GM18861 (cell line): Measurements from ENCODE around the gene SPARC.
"Not testable (repeated sequence)": the region's sequence is repeated elsewhere in the genome, so short reads cannot be mapped to it uniquely, and the experiment has no call there.

Source experiments
- ATAC-seq: cut with Tn5 transposase; IDR thresholded peaks from one replicate; pipeline ENCODE4 v1.9.1; 2021; ENCODE audit not compliant: unreplicated experiment

Gene SPARC, protein sequence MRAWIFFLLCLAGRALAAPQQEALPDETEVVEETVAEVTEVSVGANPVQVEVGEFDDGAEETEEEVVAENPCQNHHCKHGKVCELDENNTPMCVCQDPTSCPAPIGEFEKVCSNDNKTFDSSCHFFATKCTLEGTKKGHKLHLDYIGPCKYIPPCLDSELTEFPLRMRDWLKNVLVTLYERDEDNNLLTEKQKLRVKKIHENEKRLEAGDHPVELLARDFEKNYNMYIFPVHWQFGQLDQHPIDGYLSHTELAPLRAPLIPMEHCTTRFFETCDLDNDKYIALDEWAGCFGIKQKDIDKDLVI

DNA sequence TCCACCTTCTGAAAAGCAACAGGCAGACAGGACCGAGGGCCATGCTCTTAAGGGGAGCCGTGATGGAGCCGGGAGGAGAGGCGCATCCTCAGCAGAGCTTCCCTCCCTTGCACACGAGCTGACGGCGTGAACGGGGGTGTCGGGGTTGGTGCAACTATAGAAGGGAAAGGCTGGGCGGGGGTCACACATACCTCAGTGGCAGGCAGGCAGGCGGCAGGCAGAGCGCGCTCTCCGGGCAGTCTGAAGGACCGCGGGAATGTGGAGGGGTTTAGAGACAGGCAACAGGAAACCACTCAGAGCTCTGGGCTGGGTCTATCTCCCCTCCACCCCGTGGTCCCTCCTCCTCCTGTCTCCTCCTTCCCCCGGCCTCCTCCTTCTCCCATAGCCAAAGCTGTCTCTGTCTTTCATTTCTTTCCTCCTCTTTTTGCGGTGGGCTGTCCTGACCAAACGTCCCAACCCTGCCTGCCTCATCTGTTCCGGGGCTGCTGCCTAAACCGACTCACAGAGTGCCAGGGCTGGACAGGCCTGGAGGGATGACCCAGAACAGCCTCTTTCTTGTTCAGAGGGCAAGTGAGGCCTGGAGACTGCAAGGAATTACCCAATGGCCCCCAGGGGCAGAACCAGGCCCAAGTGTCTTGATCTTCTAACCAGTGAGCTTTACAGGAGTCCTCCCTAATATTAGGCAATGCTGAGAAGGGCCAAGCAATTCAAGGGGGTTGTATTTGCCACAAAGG, at the start of gene SPARC:
TSS of gene SPARC (minus strand) at position 242 of the 734 bp plus-strand sequence. CDS start 10,727 bp downstream, outside the sequence.
- ATAC-seq: no peak

DNA sequence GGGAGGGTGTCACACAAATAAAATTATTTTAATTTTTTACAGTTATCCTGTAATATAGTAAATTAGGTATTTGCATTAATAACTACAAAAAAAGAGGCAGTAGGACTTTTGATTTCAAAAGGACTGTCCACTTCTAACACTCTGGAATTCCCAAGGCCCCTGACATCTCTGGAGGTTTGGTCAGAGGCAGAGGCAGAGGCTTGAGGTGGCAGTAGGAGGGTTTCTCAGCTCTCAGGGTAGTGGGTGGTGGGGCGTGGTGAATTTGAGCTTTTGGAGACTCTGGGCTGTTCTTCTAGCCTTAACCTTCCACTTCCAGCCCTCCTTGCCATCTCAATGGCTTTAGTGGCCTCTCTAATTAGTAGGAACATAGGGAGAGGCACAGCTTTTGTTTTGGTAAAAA, 48.9 kb upstream of the SPARC start:
- ATAC-seq: no peak

DNA sequence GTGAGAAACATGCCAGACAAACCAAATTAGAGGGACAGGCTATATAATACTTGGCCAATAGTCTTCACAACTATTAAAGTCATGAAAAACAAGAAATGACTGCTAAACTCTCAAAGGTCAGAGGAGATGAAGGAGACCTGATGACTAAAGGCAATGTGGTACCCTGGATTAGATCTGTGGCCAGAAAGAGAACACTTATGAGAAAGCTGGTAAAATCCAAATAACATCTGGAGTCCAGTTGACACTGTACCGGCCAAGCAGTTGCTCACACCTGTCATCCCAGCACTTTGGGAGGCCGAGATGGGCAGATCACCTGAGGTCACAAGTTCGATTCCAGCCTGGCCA, 47.3 kb upstream of the SPARC start:
- no peak for ATAC-seq

DNA sequence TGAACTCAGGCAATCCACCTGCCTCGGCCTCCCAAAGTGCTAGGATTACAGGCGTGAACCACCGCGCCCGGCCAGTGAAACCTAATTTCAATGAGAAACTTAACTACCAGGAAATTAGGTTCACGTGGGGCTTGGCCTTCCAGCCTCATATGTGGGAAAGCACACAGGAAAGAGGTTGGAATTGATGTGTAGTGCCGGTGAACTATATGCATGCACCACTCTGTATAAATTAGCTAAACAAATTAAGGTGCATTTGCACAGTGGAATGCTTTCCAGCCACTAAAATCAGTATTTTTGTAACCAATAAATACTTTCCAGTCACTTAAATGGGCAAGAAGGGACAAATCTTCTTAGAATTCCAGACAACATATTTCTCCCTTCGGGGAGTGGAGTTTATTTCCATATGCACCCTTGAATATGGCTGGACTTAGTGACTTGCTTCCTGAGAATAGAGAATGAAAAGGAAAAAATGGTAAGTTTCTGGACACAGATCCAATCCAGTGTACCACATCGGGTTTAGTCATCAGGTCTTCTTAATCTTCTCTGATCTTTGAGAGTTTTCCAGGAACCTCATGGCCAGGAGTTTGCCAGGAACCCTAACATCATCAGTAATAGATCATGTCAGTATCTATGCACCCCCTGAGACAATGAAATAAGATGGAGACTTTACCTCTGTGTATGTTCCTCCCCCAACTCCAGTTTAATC, 46.8 kb upstream of the SPARC start:
- no peak for ATAC-seq

DNA sequence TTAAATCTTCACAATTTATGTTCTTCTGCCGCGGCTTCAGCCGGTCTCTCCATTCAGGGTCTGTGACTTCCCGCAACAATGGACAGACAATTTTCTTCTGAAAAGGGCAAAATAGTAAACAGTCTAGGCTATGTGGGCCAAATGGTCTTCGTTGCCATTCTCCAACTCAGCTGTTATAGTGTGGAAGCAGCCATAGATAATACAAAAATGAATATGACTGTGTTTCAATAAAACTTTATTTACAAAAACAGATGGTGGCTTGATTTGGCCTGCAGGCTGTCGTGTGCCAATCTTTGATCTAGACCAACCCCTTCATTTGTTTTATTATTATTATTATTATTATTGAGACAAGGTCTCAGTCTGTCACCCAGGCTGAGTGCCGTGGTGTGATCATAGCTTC, 43.7 kb upstream of the SPARC start:
- ATAC-seq: no peak

DNA sequence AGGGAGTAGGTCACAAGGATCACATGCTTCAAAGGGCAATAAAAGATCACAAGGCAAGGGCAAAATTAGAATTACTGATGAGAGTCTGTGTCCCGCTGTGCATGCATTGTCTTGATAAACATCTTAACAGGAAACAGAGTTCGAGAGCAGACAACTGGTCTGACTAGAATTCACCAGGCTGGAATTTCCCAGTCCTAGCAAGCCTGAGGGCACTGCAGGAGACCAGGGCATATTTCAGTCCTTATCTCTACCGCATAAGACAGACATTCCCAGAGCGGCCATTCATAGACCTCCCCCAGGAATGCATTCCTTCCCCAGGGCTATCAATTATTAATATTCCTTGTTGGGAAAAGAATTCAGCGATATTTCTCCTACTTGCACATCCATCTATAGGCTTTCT, 42.9 kb upstream of the SPARC start:
- ATAC-seq: not testable (repeated sequence)

DNA sequence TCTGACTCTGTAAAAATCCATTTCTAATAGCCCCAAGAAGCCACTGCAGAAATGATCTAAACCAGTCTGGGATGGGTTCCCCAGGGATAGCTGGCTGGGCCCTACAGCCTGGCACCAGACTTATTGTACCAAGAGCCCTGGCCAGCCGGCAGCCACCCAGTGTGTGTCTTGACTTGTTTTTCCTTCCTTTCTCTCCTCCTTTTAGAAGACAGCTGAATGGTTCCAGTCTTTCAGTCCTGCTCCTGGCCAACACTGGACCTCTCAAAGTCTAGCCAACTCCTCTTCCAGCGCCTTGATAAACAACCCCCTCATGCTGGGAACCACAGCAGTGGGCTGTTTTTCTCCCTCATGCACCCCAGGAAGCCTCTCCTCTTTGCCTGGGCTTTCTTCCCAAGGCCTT, 37.6 kb upstream of the SPARC start:
- ATAC-seq: no peak

DNA sequence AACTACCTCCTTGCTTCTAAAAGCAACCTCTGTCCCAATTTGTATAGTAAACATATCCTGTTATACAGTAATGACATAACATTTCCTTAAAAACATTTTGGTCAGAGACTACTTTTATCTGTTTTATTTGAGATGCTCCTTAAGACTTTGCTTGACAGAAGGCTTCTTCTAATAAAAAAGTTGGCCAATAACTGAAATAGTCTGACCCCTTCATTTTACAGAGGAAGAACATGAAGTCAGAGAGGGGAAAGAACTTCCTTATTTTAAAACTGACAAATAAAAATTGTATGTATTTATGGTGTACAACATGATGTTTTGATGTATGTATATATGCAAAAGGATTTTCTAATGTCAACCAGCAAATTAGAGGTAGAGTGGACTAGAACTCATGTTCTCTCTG, 35.8 kb upstream of the SPARC start:
- no peak for ATAC-seq

DNA sequence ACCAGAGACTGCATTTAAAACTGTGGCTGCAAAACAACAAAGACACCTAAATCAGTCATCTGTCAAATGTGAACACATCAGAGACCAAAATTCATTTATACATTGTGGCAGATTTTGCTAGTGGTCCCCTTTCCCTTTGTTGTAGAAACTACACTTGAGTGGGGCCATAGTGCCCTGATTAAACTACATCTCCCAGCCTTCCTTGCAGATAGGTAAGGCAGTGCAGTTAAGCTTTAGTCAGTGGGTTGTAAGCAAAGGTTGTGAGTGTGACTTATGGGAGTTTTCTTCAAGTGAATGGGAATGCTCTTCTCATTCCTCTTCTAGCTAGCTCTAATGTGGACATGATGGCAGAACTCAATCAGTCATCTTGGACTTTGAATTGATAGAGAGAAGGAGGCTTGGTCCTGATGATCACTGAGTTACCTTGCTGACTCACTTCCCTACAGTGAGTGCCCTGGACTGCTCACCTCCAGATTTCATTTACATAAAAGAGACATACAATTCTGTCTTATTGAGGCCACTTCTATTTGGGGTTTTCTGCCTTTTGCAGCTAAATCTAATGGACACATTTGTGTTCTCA, 35.2 kb upstream of the SPARC start:
- no peak for ATAC-seq

DNA sequence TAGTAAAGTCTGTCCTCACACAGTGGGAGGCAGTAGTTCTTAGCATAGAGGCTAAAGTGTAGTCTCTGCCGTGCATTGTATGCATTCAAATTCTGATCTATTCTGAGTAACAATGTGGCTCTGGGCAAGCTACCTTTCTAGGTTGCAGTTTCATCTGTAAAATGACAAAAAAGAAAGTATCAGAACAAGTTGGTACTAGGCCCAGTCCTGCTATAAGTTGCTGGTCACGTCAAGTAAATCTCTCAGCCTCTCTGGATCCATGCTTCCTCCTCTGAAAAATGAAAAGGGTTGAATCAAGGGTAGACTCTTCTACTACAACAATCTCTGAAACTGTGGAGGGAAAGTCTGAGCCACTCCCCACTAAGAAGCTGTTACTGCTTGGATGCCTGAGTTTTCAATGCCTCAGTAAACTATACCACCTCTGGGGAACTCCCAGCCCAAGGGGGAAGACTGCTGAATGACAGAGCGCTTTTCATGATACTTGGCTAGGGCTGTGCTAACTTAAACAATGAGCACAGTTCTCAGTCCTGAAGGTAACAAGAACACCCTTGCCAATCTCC, 34.5 kb upstream of the SPARC start:
- ATAC-seq: peak; percentile 78

DNA sequence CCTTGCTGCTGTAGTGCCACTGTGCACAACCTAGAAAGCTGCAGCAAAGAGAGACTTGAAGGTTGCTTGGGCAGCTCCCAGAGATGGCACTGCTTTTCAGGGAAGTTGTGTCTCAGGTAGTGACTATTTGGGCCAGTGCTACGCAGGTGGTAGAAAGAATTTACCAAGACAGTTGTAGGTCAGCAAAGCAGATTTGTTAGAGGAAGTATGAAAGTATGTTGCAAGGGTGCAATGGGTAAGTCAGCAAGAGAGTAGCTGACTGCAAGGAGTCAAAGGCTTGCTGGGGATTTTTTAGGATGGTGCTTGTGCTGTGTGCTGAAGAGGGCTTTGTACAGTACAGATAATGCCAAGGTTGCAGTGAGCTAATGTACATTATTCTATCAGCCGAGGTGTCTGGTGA, 33.5 kb upstream of the SPARC start:
- no peak for ATAC-seq

DNA sequence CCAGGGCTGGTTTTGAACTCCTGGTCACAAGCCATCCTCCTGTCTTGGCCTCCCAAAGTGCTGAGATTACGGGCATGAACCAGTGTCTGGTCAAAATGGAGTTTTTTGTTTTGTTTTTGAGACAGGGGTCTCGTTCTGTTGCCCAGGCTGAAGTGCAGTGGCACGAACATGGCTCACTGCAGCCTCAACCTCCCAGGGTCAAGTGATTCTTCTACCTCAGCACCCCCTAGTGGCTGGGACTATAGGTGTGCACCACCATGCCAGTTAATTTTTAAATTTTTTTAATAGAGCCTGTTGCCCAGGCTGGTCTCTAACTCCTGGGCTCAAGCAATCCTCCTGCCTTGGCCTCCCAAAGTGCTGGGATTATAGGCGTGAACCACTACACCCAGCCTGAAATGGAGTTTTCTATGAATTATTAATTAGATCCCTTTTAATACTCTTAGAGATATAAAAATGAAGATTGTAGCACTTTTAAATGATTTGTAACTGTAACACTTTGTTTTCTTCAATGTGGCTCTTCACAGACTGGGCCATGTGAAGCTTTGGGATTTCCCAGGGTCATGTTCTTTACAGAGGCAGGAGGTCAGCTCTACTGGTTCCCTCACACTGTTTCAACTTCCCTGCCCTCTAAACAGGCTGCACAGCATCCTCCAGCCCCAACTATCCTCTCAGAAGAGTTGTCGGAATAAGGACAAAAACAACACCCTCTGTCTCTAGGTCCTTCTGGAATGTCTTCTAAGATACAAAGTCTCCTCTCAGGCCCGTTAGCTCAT, 32.7 kb upstream of the SPARC start:
- no peak for ATAC-seq

DNA sequence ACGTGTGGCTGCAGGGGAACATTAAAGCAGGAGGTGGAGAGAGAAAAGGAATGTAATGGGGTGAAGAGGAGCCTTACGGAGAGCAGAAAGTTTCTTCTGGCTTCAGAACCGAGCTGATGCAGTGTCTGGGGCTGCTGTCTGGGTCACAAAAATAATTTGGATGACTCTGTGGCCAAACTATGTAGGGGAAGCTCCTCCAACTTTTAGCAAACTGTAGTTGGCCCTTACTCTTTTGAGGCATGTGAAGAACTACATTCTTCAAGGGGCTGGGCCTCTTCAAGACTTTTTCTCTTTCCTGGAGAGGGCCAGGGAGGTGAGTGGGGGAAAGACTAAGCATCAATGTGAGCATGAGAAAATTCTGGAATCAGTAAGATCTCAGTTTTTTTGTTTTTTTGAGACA, 31.9 kb upstream of the SPARC start:
- no peak for ATAC-seq

DNA sequence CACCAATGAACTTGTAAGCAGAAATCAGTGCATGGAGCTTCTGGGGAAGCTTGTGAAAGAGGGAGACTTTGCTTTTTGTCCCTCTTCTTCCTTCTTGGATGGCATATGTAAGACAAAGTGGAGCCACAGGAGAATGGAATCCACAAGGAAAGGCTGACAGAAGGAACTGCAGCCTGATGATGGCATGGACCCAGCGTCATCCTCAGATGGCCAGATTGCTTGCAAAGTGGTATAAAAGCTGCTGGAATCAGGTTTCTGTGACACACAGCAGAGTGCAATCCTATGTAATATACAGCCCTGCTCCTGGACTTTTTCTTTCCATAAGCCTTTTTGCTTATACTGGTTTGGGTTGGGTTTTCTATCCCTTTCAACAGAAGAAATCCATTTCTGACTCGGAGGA, 31.4 kb upstream of the SPARC start:
- ATAC-seq: no peak

DNA sequence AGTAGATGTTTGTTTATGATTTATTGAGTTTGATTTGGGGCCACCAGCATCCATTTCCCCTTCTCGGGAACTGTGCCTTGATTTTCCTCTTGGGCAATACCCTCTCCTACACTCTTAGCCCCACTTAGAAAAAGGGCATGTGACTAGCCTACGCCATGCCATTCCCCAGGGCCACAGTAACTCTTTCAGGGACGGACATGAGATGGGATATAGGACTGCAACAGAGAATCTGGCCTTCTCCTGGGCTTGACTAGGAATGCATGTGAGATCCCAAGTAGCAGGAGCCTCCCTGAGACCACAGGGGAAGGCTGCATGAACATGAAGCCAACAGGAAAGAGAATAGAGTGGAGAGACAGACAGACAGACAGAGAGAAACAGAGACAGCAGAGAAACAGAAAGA, 30.7 kb upstream of the SPARC start:
- ATAC-seq: no peak

DNA sequence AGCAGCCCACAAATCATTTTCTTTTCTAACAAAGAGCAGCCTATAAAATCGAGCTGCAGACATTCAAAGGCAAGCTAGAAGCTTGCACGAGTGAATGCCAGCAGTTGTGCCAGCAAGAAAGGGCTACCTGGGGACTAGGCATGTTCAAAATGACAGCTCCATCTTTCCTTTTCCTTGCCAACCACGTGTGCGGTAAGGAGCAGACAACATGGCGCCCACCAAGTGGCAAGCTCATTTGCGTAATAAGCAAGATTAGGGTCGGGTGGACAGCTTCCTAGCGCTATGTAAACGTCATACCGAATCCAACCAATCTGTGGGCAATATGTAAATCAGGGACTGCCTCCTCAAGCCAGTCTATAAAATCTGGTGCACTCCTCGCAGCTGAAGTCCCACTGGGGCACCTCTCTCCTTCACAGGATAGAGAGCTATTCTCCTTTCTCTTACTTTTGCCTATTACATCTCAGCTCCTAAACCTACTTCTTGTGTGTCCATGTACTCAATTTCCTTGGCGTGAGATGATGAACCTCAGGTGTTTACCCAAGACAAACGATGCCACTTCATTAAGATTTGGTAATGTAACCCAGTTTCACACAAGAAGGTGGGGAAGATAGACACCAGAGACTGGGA, 22.5 kb upstream of the SPARC start:
- ATAC-seq: no peak

DNA sequence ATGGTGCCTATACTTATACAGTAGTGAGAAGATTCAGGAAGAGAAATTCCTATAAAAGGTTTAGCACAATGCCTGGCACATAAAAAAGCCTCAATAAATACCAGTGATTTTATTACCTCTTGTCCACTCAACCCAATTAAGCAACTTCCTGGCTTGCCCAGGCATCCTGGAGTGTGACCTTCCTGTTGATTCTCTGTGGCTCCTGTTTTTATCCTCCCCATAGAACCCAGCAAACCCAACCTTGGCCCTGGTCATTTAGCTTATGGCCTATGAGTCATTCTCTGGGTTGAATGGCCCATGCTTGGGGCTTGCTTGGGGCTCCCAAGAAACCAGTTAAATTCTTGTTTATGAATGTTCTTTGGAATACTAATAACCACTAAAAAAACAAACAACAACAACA, 21.4 kb upstream of the SPARC start:
- no peak for ATAC-seq

DNA sequence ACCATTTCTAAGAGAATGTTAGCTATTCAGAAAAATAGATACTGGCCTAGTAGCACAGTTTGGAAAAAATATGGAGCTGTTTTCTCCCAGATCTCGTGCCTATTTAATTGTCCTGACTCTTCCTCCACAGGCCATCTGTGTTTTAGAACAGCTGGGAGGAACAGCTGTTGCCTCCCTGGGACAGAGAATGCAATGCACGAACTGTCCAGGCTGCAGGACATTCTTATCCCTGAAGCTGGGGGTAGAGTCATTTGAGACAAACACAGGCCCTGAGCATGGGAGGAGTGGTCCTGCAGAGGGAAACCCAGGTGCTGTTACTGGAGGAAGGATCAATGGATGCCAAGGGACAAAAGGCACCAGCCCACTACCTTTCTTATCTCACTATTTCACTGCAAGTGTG, 20.9 kb upstream of the SPARC start:
- no peak for ATAC-seq

DNA sequence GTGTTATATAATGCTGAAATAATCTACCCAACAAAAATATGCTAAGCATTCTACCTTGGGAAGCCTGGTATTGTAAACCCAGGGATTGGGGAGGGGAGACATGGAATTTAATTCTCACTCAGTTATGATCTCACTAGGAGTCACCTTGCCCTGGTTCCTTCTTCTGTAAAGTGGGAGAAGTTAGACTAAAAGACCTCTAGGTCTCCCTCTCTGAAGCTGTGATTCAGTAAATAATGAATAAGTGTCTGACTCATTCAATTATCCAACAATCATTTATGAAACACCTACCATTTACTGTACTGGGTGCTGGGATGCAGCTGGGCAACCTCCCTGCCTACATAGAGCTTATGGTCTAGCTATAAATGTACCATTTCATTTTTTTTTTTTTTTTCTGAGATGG, 20.2 kb upstream of the SPARC start:
- no peak for ATAC-seq

DNA sequence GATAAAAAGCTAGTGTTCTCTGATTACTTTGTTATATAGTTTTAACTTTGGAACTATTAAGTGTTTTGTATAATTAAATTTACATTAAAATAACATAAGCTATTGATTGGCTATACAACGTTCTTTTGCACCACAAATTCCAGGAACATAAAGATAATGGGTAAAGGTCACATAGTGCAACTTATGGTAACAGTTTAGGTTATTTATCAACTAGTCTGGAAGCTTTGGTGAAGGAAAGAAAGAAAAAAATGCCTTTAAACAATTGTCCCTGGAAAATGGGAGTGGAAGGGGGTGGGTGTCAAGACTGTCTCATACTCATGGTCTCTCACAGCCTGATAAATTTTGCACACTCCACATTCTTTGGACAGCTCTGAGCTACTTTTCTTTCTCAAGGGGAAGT, 17.1 kb upstream of the SPARC start:
- no peak for ATAC-seq
